ENCODE results near the gene ABR. TPM values are rescaled to one million over a fixed set of nuclear protein-coding genes. Genes with fewer than 3 reads are reported as not detected.

Gene ABR
- total RNA-seq, 4 donors from 2014 or later: 35.4 to 192 (median 138) TPM

DNA sequence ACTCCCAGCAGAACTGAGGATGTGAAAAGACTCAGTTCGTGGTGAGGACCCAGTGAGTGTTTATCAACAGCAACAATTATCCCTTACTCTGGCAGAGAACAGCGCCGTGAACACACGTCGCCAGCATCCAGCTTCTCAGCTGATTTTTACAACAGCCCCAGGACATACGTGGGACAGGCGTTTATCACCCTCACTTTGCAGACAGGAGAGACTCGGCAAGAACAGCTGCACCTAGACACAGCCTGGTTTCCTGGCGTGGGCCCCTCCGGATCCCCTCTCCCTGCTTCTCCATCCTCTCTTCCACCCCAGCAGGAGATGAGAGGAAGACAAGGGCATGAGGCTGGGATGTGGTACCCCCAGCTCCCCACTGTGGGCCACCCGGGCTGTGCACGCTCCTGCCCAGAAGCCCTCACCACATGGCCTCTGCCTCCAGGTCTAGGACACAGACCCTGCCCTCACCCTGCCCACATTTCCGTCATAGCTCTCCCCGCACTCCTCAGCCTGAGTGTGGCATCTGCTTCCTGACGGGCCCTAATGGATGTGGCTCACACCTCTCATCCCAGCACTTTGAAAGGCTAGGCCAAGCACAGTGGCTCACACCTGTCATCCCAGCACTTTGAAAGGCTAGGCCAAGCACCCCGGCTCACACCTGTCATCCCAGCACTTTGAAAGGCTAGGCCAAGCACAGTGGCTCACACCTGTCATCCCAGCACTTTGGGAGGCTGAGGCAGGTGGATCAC is 17.5 kb downstream of the ABR start:
- intact Hi-C loops (cut with DNase I; ENCODE audit: low total_unique reads): no loop called here
- H3K27ac ChIP-seq: no peak overlapping the region
- no peaks in the 10 kb centered on the region for H3K27me3 ChIP-seq

DNA sequence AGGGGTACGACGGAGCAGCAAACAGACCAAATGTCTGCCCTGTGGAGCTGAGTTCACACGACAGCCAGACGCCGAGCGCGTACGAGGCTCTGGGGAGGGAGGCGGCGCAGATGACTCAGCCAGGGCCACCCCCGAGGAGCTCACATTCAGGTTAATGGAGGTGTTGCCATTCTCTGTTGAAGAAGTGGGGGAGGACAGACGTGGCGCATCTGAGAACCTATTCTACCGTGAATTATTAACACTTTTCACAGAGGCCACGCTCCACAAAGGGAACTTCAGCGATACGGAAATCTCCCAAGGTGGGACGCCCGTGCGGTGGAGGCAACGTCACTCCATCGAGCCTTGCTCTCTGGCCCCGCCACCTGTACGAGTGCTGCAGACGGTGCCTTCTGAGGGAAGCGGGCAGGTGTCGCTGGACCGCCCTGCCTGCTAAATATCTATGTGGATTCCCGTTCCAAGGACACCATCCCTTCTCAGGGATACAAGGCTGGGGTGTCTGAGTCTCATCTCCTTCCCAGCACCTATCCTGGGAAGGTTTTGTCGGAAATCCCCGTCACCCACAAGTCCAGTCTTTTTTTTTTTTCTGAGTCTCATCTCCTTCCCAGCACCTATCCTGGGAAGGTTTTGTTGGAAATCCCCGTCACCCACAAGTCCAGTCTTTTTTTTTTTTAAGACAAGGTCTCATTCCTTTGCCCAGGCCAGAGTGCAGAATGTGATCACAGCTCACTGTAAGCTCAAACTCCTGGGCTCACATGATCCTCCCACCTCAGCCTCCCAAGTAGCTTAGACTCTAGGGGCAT is 19.0 kb downstream of the ABR start:
- Histone ChIP-seq H3K4me3 (no peak overlapping the region), H3K4me1 (no peaks in the 10 kb centered on the region), H3K36me3 (no peaks in the 10 kb centered on the region), H3K9me3 (no peaks in the 10 kb centered on the region), H3K27ac (no peak overlapping the region), H3K27me3 (no peaks in the 10 kb centered on the region)
- intact Hi-C loops (cut with DNase I; ENCODE audit: low total_unique reads): no loop called here
- DNase-seq: no peak
- no peak for TF ChIP-seq POLR2A (IDR thresholded peaks at IDR 0.05)
- TF ChIP-seq, protein P1, sequence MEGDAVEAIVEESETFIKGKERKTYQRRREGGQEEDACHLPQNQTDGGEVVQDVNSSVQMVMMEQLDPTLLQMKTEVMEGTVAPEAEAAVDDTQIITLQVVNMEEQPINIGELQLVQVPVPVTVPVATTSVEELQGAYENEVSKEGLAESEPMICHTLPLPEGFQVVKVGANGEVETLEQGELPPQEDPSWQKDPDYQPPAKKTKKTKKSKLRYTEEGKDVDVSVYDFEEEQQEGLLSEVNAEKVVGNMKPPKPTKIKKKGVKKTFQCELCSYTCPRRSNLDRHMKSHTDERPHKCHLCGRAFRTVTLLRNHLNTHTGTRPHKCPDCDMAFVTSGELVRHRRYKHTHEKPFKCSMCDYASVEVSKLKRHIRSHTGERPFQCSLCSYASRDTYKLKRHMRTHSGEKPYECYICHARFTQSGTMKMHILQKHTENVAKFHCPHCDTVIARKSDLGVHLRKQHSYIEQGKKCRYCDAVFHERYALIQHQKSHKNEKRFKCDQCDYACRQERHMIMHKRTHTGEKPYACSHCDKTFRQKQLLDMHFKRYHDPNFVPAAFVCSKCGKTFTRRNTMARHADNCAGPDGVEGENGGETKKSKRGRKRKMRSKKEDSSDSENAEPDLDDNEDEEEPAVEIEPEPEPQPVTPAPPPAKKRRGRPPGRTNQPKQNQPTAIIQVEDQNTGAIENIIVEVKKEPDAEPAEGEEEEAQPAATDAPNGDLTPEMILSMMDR (IDR thresholded peaks at IDR 0.05): no peak

More for the DNA sequence above, 17.5 kb downstream of the ABR start:
- no peak for DNase-seq
- Histone ChIP-seq H3K36me3 (no peaks in the 10 kb centered on the region), H3K9me3 (no peaks in the 10 kb centered on the region), H3K4me1 (no peaks in the 10 kb centered on the region), H3K4me3 (no peak overlapping the region)
- no peak for TF ChIP-seq POLR2A (IDR thresholded peaks at IDR 0.05)
- TF ChIP-seq, protein P1 (IDR thresholded peaks at IDR 0.05): no peak

DNA sequence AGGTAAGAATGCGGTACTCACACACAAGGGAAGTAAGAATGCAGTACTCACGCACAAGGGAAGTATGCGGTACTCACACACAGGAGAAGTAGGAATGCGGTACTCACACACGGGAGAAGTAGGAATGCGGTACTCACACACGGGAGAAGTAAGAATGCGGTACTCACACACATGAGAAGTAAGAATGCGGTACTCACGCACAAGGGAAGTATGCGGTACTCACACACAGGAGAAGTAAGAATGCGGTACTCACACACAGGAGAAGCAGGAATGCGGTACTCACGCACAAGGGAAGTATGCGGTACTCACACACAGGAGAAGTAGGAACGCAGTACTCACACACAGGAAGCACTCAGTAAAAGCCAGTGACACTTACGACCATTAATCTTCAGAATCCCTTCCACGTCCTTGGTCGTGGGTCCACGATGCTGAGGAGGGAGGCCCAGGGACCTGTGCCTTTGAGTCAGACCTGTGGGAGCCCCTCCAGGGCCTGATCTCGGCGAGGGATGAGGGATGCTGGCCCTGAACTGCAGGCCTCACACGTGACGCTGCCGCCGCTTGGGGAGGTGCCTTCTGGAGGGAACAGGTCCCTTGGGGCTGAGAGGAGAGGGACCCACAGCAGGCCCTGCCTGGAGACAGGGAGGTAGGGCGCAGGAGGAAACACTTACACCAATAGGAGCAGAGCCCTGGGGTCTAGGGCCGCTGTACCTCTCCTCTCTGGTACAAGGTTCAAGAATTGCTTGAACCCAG is 20.2 kb downstream of the ABR start:
- DNase-seq: no peak
- H3K4me3 ChIP-seq: no peak overlapping the region
- intact Hi-C loops (cut with DNase I; ENCODE audit: low total_unique reads): no loop called here
- H3K27ac ChIP-seq: no peak overlapping the region
- no peaks in the 10 kb centered on the region for H3K4me1 ChIP-seq
- H3K36me3 ChIP-seq: no peaks in the 10 kb centered on the region
- H3K27me3 ChIP-seq: no peaks in the 10 kb centered on the region
- no peak for TF ChIP-seq POLR2A (IDR thresholded peaks at IDR 0.05)
- TF ChIP-seq, protein P1 (IDR thresholded peaks at IDR 0.05): no peak
- no peaks in the 10 kb centered on the region for H3K9me3 ChIP-seq

DNA sequence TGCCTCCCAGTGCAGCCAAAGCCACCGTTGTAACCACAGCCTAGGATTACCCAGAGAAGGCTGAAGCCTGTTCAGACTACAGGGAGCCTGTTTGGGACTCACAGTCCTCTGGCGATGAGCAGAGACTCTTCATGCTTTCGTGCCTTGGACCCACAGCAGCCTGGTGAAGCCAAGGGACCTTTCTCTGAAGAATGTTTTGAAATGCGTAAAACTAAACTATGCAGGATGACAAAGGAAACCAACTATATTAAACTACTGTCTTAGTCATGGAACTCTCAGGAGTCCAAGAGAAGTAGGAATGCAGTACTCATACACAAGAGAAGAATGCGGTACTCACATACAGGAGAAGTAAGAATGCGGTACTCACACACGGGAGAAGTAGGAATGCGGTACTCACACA is 20.9 kb downstream of the ABR start:
- Histone ChIP-seq H3K4me3 (no peak overlapping the region), H3K27ac (no peak overlapping the region), H3K9me3 (no peaks in the 10 kb centered on the region), H3K27me3 (no peaks in the 10 kb centered on the region), H3K36me3 (no peaks in the 10 kb centered on the region), H3K4me1 (no peaks in the 10 kb centered on the region)
- TF ChIP-seq, protein P1 (IDR thresholded peaks at IDR 0.05): no peak
- no peak for TF ChIP-seq POLR2A (IDR thresholded peaks at IDR 0.05)
- intact Hi-C loops (cut with DNase I; ENCODE audit: low total_unique reads): no loop called here
- no peak for DNase-seq
